ENCODE results near the gene MTMR12. TPM values are rescaled to one million over a fixed set of nuclear protein-coding genes. Genes with fewer than 3 reads are reported as not detected.

MTMR12 gene
- total RNA-seq, 1 donor from 2014 or later: 23.6 TPM

GRCh38 chr5:32195265-32195664, 117.5 kb downstream of the MTMR12 start:
- Mint-ChIP-seq H3K27ac (no peak overlapping the region), H3K4me3 (no peak overlapping the region), H3K27me3 (ENCODE audit: low read depth) (no peaks in the 10 kb centered on the region), H3K4me1 (peaks cover 19% of the 10 kb centered on the region), H3K9me3 (no peaks in the 10 kb centered on the region), H3K36me3 (no peaks in the 10 kb centered on the region)
- TF ChIP-seq, protein P1, sequence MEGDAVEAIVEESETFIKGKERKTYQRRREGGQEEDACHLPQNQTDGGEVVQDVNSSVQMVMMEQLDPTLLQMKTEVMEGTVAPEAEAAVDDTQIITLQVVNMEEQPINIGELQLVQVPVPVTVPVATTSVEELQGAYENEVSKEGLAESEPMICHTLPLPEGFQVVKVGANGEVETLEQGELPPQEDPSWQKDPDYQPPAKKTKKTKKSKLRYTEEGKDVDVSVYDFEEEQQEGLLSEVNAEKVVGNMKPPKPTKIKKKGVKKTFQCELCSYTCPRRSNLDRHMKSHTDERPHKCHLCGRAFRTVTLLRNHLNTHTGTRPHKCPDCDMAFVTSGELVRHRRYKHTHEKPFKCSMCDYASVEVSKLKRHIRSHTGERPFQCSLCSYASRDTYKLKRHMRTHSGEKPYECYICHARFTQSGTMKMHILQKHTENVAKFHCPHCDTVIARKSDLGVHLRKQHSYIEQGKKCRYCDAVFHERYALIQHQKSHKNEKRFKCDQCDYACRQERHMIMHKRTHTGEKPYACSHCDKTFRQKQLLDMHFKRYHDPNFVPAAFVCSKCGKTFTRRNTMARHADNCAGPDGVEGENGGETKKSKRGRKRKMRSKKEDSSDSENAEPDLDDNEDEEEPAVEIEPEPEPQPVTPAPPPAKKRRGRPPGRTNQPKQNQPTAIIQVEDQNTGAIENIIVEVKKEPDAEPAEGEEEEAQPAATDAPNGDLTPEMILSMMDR (IDR thresholded peaks at IDR 0.05; ENCODE audit: unreplicated experiment): no peak
- DNase-seq (ENCODE audit: low spot score in 2 of 2, unreplicated experiment in 2 of 2): no peak

DNA sequence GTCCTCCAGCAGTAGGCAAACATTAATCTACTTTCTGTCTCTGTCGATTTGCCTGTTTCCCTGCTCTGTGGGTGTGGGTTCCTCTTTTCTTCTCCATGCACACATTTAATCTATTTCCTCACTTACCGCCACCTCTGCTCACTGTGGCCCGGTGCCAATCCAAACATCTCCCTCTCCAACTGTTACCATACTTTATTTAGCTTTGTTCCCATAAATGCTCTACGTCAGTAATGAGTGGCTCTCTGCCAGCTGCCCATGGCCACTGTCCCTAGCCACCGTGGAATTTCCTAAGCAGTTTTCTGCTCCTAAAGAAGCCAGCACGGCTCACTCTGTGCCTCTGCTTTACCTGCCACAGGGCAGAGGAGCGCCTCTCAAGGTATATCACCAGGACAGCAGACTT, 119.1 kb downstream of the MTMR12 start:
- no peak overlapping the region for H3K4me3 Mint-ChIP-seq
- H3K27me3 Mint-ChIP-seq (ENCODE audit: low read depth): no peaks in the 10 kb centered on the region
- peak; percentile 68 to 81 for DNase-seq (ENCODE audit: low spot score in 2 of 2, unreplicated experiment in 2 of 2)
- peak overlapping the region; percentile 73 for H3K27ac Mint-ChIP-seq
- no peaks in the 10 kb centered on the region for H3K36me3 Mint-ChIP-seq
- H3K4me1 Mint-ChIP-seq: peaks cover 19% of the 10 kb centered on the region
- TF ChIP-seq, protein P1 (IDR thresholded peaks at IDR 0.05; ENCODE audit: unreplicated experiment): no peak
- no peaks in the 10 kb centered on the region for H3K9me3 Mint-ChIP-seq

- TF ChIP-seq, protein P1 (IDR thresholded peaks at IDR 0.05; ENCODE audit: unreplicated experiment): no peak
- peaks cover 4% of the 10 kb centered on the region for H3K9me3 Mint-ChIP-seq
- no peak for DNase-seq (ENCODE audit: low spot score in 2 of 2, unreplicated experiment in 2 of 2)
- no peak overlapping the region for H3K27ac Mint-ChIP-seq
- no peak overlapping the region for H3K4me3 Mint-ChIP-seq
- no peaks in the 10 kb centered on the region for H3K36me3 Mint-ChIP-seq
- H3K4me1 Mint-ChIP-seq: peaks cover 19% of the 10 kb centered on the region
- no peaks in the 10 kb centered on the region for H3K27me3 Mint-ChIP-seq (ENCODE audit: low read depth)
Observed at GRCh38 chr5:32190095-32190494, 122.6 kb downstream of the MTMR12 start.

DNA sequence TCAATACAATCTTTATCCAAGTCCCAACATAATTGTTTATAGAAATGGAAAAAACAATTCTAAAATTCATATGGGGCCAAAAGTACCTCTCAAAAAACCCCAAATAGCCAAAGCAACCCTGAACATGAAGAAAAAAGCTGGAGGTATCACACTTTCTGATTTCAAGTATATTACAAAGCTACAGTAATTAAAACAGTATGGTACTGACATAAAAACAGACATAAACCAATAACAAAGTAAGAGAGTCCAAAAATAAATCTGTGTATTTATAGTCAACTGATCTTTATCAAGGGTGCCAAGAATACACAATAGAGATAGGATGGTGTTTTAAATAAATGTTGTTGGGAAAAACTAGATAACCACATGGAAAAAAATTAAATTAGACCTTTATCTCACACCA, 125.1 kb downstream of the MTMR12 start:
- H3K36me3 Mint-ChIP-seq: no peaks in the 10 kb centered on the region

DNA sequence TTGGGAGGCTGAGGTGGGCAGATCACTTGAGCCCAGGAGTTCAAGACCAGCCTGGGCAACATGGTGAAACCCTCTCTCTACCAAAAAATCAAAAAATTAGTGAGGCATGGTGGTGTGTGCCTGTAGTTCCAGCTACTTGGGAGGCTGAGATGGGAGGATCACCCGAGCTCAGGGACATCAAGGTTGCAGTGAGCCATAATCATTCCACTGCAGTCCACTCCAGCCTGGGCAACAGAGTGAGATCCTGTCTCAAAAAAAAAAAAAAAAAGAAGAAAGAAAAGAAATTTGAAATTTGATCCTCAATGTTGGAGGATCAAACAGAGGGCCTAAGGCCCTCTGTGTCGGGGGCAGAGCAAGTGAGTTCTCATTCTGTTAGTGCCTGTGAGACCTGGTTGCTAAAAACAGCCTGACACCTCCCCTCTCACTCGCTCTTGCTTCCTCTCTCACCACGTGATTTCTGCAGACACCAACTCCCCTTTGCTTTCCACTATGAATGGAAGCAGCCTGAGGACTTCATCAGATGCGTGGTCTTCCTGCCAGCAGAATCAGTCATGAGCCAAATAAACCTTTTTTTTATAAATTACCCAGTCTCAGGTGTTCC, 130.2 kb downstream of the MTMR12 start:
- no peaks in the 10 kb centered on the region for H3K27me3 Mint-ChIP-seq (ENCODE audit: low read depth)
- H3K4me3 Mint-ChIP-seq: no peak overlapping the region
- TF ChIP-seq, protein P1 (IDR thresholded peaks at IDR 0.05; ENCODE audit: unreplicated experiment): no peak
- no peak overlapping the region for H3K27ac Mint-ChIP-seq
- no peaks in the 10 kb centered on the region for H3K4me1 Mint-ChIP-seq
- H3K36me3 Mint-ChIP-seq: no peaks in the 10 kb centered on the region
- H3K9me3 Mint-ChIP-seq: peaks cover 4% of the 10 kb centered on the region
- no peak for DNase-seq (ENCODE audit: low spot score in 2 of 2, unreplicated experiment in 2 of 2)

More for the DNA sequence above, 125.1 kb downstream of the MTMR12 start:
- Mint-ChIP-seq H3K4me1 (peaks cover 10% of the 10 kb centered on the region), H3K4me3 (no peak overlapping the region), H3K27me3 (ENCODE audit: low read depth) (no peaks in the 10 kb centered on the region), H3K27ac (no peak overlapping the region), H3K9me3 (peaks cover 4% of the 10 kb centered on the region)
- no peak for DNase-seq (ENCODE audit: low spot score in 2 of 2, unreplicated experiment in 2 of 2)
- TF ChIP-seq, protein P1 (IDR thresholded peaks at IDR 0.05; ENCODE audit: unreplicated experiment): no peak

Other genes with a start within 250 kb of the MTMR12 start
- gene GOLPH3, start 138.6 kb downstream of the MTMR12 start, total RNA-seq: 66.2 to 73.7 TPM (median 68.8 TPM) in 3 replicates
- gene ZFR, start 131.8 kb upstream of the MTMR12 start, total RNA-seq: 68.2 to 71.5 TPM (median 70.7 TPM) in 3 replicates